ENCODE data around the gene STYXL2.

The STYXL2 gene

DNA sequence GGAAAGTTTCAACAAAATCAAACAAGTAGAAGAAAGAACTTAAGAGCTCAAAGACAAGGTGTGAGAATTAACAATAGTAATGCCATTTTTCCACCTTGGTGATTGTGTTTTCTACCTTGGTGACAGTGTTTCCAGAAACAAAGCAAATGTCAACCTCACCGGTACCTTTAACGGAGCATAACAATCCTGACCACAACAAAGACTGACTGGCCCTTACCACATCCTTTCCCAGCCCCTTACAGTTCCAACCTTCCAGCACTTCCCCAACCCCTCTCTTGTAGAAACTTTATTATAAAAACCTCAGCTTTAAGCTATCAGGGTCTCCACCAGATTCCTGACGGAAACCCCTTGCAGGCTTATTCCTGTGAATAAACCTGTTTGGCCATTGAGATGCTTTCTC, 16.7 kb downstream of the STYXL2 start:
- DNase-seq (ENCODE audit: low read depth), result no peak

DNA sequence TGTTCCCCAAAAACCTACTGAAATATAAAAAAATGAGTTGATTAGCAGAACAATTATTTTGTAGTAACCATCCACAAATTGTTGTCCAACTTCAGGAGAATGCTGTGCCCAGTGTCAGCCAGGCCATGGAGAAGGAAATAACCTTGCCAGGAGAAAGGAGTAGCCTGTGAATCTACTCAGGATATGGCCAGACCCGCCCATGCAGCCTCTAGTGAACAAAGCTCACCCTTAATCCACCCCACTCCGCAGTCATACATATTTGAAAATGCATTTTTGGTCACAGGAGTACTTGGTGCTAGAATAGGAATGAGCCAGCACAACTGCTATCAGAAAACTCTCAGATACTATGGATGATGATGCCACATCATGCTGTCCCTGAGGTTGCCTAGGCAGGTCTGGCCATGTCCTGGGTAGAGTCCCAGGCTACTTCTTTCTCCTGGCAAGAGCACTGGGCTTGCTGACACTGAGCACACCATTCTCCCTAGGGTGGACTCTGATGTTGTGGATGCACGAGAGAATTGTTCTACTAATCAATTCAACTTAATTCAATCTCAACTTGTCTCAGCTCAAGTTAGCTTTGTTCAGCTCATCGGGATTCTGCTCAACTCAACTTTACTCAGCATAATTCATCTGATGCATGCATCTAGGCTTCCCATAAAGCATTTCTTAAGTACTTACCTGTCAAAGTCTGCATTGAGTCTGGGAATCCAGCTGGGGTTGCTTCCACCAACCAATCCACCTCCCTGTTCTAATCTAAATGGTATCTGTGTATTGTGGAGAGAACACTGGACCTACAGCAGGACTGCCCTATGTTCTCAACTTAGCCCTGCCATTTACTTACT, 18.2 kb downstream of the STYXL2 start:
- no peak for DNase-seq (ENCODE audit: low read depth)

DNA sequence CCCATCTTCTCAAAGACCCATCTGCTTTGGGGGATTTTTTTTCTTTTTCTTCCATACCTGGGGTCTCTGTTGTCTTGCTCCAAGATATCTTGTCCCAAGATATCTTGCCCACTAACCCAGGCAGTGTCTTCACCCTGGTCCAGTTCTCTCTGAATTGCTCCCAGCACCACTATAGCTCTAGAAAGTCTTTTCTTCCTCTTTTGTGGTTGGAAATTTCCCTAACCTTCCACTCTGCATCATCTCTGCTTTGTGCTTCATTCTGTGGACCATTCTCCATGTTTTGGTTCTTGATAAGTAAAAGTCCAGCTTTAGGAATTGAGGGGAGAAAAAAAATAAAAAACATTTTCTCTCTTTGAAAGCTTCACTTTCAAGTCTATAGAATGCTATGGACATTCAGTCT, 20.9 kb downstream of the STYXL2 start:
- no peak for DNase-seq (ENCODE audit: low read depth)

DNA sequence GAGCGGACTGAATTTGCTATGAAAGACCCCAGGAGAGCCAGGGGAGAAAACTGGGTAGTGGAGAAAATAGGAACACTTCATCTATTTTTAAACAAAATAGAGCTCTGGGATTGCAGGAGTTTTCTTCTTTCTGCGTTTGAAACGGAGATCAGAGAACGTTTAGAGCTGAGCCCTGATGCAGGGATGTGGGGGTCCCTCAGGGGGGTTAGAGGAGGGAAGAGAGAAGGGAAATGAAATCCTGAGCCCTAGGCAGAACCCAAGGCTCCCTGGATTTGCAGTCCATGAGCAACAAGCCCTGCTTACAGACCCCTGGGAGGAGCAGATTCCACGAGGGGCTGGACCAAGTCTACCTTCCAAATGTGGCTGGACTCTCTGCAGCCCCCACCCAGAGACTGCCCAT, 21.8 kb downstream of the STYXL2 start:
- no peak for DNase-seq (ENCODE audit: low read depth)

DNA sequence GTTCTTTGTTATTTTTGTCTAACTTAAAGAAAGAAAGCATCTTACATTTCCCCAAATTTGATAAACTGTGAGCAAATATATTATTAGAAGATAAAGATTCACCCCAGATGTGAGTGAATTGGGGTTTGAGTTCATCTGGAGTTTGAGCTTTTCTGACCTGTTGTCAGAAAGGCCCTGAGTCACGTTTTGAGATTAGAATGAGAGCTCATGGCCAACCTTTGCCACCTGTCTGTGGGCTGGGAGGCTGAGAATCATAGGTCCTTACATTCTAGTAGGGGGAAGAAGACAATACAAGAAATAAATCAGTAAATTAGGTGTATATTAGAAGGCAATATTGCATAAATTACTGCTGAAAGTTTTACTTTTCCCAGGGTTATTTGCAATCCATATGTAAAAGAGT, 22.3 kb downstream of the STYXL2 start:
- no peak for DNase-seq (ENCODE audit: low read depth)

DNA sequence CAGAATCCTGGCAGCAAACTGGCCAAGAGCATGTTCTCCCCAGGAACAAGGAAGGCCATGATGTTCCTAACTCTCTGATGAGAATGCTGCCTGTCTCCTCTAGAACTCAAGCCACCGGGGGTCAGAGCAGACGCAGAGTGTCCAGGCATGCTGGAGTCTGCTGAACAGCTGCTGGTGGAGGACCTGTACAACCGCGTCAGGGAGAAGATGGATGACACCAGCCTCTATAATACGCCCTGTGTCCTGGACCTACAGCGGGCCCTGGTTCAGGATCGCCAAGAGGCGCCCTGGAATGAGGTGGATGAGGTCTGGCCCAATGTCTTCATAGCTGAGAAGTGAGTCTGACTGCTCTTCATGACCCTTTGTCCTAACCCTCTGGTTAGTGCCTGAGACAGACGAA, 23.4 kb downstream of the STYXL2 start:
- no peak for DNase-seq (ENCODE audit: low read depth)

DNA sequence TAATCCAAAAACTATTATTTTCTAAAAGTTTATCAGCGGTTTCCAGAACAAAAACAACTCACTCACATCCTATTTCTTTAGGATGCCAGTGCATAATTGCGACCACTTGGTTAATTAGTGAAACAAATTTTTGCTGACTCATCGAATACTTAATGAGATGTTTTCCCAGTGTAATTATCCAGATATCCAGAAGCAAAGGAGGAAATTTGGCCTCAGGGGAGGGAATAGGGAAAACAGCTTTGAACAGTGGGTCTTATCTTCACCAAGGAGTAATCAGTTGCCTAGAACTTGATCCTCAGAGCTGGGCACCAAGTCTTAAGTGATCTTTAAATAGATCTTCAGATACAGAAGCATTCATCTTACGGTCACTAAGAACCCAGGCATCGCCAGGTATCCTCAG, 24.3 kb downstream of the STYXL2 start:
- DNase-seq (ENCODE audit: low read depth), result no peak

DNA sequence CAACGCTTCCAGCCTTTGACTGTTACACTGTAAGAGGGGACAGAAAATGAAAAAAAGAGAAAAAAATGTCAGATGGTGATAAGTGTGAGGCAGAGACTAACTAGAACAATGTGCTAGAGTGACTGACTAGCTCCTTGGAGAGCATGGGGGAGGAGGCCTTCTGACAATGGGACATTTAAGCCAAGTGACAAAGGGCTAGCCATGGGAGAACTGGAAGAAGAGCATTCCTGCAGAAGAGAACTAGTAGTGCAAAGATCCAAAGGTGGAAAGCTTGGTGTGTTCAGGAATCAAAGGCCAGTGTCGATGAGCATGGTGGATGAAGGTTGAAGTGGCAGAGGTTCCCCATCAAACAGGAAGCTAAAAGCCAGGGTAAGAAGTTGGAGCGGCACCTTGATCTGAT, 25.8 kb downstream of the STYXL2 start:
- DNase-seq (ENCODE audit: low read depth), result no peak

DNA sequence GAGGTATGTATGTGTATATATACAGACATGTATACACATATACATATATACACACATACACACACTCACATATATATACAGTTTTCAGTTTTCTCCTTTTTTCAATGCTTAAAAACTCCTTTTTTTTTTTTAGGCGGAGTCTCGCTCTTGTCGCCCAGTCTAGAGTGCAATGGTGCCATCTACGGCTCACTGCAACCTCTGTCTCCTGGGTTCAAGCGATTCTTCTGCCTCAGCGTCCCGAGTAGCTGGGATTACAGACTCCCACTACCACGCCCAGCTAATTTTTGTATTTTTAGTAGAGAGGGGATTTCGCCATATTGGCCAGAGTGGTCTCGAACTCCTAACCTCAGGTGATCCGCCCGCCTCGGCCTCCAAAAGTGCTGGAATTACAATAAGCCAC, 27.0 kb downstream of the STYXL2 start:
- no peak for DNase-seq (ENCODE audit: low read depth)

DNA sequence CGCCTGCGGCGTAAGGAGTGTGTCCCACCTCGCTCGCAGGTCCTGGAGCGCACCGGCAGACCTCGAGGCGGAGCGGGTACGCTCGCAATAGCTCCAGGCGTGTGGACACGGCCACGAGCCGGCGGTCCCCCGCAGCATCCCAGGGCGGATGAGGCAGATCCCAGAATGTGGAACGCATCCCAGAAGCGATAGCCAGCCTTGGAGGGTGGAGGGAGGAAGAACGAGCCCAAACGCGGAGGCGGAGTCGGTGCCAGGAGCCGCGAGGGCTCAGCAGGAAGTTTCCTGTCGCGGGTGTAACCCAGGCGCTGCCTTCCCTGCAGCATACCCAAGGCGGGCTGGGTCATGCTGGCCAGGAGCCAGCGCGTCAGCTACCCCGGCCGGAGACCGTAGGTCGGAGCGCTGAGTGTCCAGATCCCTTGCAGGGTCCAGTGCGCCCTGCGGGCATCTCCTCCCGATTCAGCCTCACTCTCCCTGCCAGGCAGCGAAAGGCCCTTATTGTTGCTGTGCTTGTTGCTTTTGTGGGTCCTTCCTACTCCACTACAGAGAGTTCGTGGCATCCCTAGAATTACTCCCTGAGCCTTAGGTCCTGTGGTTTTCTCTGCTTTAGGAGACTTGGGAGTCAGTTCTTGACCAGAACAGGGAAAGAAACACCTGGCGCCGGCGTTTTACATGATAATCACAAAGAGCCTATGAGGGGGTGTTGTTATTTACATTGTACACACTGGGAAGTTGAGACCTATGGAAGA, 27.7 kb downstream of the STYXL2 start:
- DNase-seq (ENCODE audit: low read depth), result peak; percentile 59

DNA sequence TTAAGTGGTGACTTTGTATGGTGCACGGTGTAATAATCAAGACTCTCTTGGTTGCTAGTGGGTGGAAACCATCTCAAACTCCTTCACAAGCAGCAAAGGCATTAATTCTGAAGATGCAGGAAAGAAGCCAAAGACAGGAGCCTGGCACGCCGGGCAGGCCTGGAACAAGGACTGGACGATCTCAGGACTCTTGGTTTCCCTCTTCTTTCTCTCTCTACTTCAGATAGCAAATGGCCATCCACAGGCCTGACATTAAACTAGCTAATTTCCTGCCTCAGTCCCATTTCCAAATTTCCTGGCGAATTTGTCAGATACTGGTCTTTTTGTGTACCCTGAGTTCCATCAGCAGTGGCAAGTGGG, 28.2 kb downstream of the STYXL2 start:
- no peak for DNase-seq (ENCODE audit: low read depth)

DNA sequence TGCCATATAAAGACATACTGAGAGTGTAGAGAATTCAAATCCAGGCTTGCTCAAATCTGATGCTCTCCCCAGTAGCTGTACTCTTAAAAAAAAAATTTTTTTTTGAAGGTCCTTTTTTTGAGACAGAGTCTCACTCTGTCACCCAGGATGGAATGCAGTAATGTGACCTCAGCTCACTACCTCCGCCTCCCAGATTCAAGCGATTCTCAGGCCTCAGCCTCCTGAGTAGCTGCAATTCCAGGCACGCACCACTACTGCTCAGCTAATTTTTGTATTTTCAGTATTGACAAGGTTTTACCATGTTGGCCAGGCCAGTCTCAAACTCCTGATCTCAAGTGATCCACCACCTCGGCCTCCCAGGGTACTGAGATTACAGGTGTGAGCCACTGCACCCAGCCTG, 28.7 kb downstream of the STYXL2 start:
- DNase-seq (ENCODE audit: low read depth), result no peak

DNA sequence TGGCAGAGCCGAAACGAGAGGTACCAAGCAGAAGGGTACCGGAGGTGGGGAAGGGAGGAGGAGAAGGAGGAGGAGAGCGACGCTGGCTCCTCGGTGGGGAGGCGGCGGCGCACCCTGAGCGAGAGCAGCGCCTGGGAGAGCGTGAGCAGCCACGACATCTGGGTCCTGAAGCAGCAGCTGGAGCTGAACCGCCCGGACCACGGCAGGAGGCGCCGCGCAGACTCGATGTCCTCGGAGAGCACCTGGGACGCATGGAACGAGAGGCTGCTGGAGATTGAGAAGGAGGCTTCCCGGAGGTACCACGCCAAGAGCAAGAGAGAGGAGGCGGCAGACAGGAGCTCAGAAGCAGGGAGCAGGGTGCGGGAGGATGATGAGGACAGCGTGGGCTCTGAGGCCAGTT, 32.4 kb downstream of the STYXL2 start:
- DNase-seq (ENCODE audit: low read depth), result no peak

DNA sequence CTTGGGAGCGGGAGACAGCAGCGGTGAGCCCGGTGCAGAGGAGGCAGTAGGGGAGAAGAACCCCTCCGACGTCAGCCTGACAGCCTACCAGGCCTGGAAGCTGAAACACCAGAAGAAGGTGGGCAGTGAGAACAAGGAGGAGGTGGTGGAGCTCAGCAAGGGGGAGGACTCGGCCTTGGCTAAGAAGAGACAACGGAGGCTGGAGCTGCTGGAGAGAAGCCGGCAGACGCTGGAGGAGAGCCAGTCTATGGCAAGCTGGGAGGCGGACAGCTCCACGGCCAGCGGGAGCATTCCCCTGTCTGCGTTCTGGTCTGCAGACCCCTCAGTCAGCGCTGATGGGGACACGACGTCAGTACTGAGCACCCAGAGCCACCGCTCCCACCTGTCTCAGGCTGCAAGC, 32.9 kb downstream of the STYXL2 start:
- DNase-seq (ENCODE audit: low read depth), result no peak

DNA sequence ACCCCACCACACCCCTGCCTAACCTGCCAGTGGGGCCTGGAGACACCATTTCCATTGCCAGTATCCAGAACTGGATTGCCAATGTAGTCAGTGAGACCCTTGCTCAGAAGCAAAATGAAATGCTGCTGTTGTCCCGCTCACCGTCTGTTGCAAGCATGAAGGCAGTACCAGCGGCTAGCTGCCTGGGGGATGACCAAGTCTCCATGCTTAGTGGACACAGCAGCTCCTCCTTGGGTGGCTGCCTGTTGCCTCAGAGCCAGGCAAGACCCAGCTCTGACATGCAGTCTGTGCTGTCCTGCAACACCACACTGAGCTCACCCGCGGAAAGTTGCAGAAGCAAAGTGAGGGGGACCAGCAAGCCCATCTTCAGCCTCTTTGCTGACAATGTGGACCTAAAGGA, 33.4 kb downstream of the STYXL2 start:
- no peak for DNase-seq (ENCODE audit: low read depth)

DNA sequence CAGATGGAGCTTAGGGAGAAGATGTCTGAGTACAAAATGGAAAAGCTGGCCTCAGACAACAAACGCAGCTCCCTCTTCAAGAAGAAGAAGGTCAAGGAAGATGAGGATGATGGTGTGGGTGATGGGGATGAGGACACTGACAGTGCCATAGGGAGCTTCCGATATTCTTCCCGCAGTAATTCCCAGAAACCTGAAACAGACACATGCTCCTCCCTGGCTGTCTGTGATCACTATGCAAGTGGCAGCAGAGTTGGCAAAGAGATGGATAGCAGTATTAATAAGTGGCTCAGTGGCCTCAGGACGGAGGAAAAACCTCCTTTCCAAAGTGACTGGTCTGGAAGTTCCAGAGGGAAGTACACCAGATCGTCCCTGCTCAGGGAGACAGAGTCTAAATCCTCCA, 33.8 kb downstream of the STYXL2 start:
- DNase-seq (ENCODE audit: low read depth), result no peak

DNA sequence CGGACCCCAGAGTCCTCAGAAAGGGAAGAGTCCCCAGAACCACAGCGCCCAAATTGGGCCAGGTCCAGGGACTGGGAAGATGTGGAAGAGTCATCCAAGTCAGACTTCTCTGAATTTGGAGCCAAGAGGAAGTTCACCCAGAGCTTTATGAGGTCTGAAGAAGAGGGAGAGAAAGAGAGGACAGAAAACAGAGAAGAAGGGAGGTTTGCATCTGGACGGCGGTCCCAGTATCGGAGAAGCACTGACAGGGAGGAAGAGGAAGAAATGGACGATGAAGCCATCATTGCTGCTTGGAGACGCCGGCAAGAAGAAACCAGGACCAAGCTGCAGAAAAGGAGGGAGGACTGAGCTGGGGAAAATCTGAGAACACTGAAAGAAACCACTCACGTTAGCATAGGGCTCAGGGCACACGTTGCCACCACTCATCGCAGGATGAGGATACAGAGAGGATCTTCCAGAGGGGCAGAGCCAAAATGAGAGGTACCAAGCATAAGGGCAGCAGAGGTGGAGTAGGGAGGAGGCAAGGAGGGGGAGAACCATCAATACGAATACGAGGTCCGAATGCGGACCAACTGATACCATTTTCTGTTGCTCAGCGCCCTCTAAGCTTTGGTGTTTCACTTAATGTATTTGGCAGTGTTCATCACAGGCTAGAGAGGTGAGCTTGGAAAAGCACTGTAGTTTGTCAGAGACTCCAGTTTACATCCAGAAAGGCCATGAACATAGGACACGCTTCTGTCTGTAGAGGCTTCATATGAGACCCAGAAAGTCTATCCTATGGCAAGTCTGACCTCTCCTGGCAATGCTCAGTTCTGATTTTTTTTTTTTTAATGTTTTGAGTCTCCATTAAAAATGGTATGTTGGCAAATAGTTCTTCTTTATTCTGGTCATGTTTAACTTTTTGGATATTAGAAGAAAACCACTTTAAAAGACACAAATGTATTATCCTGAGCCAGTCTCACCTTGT, 34.7 kb downstream of the STYXL2 start:
- no peak for DNase-seq (ENCODE audit: low read depth)

DNA sequence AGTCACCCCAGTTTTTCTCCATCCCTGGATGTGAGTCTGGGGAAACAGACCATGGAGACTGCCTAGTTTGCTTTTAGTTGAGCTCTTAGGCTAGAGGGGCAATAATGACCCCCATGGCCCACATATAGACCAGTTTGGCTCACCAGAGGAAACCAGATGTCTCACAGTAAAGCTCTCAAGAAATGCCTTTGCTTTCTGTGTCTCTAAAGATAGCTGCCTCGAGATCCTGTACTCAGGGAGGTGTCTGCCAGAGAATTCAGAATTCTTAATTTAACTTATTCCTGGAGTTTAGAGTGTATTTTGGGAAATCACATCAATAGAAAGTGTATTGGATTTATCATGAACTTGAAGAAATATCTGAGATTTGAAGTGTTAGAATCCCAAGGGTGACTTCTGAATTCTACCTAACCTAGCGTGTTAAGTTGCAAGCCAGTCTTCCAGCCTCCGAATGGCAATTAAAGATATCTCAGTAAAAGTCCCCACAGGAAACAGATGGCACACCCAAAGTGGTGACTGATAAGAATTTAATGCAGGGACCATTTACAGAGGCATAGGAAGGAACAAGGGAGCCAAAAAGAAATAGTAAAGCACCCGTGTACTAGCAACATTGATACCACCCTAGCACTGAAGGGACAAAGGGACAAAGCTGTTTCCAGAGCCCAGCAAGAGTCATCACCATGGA, 37.1 kb downstream of the STYXL2 start:
- no peak for DNase-seq (ENCODE audit: low read depth)

DNA sequence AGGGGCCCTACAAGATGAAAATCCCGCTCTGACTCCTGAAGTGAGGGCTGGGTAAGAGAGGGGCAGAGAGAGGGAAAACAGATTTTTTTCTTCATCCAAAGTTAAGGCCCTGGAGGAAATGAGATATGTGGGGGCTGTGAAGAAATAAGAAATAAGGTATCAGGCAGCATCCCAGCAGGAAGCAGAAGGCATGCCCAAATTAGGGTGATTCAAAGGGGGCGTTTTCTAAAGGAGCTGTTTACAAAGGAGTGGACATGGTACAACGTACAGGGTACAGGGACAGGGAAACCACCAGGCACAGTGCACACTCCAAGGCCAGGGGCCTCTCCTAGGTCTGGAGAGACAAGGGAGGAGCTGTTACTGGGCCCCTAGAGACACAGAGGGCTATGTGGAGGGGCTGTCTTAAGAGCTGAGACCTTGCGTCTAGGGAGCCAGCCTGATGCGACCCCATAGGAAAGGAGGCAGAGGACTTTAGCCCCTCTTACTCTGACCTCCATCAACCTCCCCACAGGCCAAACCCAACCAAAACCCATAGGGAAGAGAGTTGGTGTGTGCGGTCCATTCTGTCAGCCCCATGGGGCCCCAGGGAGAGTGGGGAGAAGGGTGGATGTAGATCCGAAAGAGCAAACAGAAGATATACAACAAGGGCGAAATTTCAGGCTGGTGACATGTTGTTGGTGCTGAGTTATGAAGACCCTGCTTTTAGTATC, 38.6 kb downstream of the STYXL2 start:
- DNase-seq (ENCODE audit: low read depth), result no peak

DNA sequence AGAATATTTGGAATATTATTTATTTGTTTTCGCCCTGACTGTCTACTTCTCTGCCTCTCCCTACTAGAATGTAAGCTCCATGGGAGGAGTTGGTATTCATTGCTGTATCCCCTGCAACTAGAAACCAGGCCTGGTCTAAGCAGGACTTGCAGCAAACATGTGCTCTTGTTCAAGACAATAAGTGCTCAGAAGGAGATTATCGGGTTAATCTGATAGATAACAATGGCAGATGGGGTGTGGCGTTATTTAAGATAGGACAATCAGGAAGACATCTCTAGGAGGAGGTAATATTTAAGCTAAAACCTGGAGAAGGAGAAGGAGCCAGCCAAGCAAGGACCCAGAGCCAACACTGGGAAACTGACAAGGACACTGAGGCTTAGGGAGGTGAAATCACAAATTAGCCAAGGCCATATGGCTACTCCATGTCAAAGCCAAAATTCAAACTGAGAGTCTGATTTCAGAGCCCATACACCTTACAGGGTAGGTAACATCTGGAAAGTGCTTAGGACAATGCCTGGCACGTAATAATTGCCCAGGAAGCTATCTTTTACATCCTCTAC, 41.5 kb downstream of the STYXL2 start:
- DNase-seq (ENCODE audit: low read depth), result no peak

DNA sequence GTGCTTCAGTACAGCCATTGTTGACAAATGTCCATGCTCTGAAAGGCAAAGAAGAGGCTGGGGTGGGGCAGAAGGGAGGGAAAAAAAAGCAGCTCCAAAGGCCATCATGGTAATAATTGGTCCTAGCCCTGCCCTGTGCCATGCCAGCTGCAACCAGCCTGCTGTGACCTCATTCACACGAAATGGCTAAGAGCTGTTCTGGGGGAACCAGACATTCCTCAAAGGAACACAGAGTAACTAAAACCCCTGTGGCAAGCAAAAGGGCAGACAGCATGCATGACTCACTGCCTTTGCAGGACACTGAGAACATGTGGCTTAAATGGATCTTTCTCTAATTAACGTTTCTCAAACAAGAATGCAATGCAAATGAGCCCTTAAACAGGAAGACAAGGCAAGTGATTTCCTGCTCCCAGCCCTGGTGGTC, 42.3 kb downstream of the STYXL2 start:
- DNase-seq (ENCODE audit: low read depth), result peak; percentile 70
